ENCODE data around the gene WIPF3. TPM values are rescaled to one million over a fixed set of nuclear protein-coding genes. Genes with fewer than 3 reads are reported as not detected.

Gene WIPF3
- total RNA-seq, 2 donors from 2014 or later, result 3.0 to 85.9 TPM

DNA sequence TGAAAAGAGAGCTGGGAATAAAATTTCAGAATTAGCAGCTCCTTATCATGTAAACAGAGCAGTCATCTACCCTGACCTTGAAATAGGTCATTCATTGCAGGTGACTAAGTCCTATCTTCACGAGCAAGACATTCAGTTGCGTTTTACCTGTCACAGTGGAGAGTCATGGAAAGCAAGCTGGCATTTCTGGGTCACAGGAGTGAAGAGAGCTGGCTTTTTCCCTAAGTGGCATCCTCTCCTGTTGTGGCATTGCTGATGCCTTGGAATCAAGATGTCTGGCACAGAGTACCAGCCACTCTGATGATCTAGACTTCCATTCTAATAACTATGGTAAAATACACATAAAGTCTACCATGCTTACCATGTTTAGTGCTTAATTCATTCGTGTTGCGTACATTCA, 112.5 kb downstream of the WIPF3 start:
- Histone ChIP-seq H3K27me3 (replicated peaks; ENCODE audit: insufficient read depth) (no peaks in the 10 kb centered on the region), H3K27ac (no peak overlapping the region), H3K4me3 (no peak overlapping the region), H3K4me1 (replicated peaks) (no peaks in the 10 kb centered on the region), H3K36me3 (no peaks in the 10 kb centered on the region), H3K9me3 (no peaks in the 10 kb centered on the region)
- 86% methylated on average over 4 of the region's 4 CpGs for WGBS
- no peak for DNase-seq (ENCODE audit: low spot score)
- intact Hi-C loops (cut with DNase I), result no loop called here
- TF ChIP-seq, protein P1, sequence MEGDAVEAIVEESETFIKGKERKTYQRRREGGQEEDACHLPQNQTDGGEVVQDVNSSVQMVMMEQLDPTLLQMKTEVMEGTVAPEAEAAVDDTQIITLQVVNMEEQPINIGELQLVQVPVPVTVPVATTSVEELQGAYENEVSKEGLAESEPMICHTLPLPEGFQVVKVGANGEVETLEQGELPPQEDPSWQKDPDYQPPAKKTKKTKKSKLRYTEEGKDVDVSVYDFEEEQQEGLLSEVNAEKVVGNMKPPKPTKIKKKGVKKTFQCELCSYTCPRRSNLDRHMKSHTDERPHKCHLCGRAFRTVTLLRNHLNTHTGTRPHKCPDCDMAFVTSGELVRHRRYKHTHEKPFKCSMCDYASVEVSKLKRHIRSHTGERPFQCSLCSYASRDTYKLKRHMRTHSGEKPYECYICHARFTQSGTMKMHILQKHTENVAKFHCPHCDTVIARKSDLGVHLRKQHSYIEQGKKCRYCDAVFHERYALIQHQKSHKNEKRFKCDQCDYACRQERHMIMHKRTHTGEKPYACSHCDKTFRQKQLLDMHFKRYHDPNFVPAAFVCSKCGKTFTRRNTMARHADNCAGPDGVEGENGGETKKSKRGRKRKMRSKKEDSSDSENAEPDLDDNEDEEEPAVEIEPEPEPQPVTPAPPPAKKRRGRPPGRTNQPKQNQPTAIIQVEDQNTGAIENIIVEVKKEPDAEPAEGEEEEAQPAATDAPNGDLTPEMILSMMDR (IDR thresholded peaks at IDR 0.05), result no peak
- TF ChIP-seq POLR2AphosphoS5 (IDR thresholded peaks at IDR 0.05) (no peak), POLR2A (IDR thresholded peaks at IDR 0.05) (no peak)

DNA sequence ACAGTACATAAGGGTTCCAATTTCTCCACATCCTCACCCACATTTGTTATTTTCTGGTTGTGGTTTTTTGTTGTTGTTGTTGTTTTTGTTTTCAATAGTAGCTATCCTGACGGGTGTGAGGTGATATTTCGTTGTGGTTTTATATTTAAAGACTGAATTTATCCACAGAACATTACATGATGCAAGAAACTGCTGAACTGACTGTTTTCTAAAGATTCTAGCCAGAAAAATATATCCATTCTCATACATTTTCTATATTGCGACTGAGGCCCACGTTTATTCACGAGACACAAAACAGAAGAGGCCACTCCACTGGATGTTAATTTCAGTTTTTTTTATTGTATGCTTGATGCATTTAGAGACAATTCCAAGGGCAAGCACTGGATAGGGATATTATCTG, 113.5 kb downstream of the WIPF3 start:
- Histone ChIP-seq H3K27ac (no peak overlapping the region), H3K9me3 (no peaks in the 10 kb centered on the region), H3K36me3 (no peaks in the 10 kb centered on the region), H3K4me3 (no peak overlapping the region), H3K27me3 (replicated peaks; ENCODE audit: insufficient read depth) (no peaks in the 10 kb centered on the region), H3K4me1 (replicated peaks) (no peaks in the 10 kb centered on the region)
- intact Hi-C loops (cut with DNase I), result loop anchor here (5.0 to 10.0 kb wide), 3 partner anchors 42 to 285 kb away; no protein-coding TSS in a partner anchor
- no peak for DNase-seq (ENCODE audit: low spot score)
- TF ChIP-seq POLR2AphosphoS5 (IDR thresholded peaks at IDR 0.05), result no peak
- 92% methylated on average over 5 of the region's 5 CpGs for WGBS

DNA sequence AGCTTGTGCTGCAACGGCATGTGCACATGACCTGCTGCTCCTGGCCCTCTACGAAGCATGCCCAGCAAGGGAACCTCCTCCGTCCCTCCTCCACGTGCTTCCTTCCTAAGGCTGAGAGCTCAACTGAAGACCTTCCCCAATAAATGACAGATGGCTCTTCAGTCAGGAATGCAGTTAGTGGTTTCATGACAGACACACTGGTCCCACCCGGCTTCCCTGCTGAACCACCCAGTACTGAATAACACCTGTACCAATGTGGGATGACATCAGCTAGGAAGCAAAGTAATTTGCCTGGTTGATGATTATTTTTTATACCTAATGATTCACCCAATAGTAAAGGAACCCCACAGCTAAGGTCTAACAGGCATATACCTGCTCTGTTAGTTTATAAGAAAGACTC, 114.2 kb downstream of the WIPF3 start:
- H3K4me3 ChIP-seq, result no peak overlapping the region
- no peaks in the 10 kb centered on the region for H3K4me1 ChIP-seq (replicated peaks)
- H3K27me3 ChIP-seq (replicated peaks; ENCODE audit: insufficient read depth), result no peaks in the 10 kb centered on the region
- TF ChIP-seq POLR2AphosphoS5 (IDR thresholded peaks at IDR 0.05), result no peak
- TF ChIP-seq, protein P1 (IDR thresholded peaks at IDR 0.05), result no peak
- TF ChIP-seq POLR2A (IDR thresholded peaks at IDR 0.05), result no peak
- no peaks in the 10 kb centered on the region for H3K36me3 ChIP-seq
- WGBS, result 84% methylated on average over 5 of the region's 5 CpGs
- H3K27ac ChIP-seq, result no peak overlapping the region
- intact Hi-C loops (cut with DNase I), result loop anchor here (5.0 to 10.0 kb wide), 3 partner anchors 43 to 286 kb away; no protein-coding TSS in a partner anchor
- no peak for DNase-seq (ENCODE audit: low spot score)
- no peaks in the 10 kb centered on the region for H3K9me3 ChIP-seq

DNA sequence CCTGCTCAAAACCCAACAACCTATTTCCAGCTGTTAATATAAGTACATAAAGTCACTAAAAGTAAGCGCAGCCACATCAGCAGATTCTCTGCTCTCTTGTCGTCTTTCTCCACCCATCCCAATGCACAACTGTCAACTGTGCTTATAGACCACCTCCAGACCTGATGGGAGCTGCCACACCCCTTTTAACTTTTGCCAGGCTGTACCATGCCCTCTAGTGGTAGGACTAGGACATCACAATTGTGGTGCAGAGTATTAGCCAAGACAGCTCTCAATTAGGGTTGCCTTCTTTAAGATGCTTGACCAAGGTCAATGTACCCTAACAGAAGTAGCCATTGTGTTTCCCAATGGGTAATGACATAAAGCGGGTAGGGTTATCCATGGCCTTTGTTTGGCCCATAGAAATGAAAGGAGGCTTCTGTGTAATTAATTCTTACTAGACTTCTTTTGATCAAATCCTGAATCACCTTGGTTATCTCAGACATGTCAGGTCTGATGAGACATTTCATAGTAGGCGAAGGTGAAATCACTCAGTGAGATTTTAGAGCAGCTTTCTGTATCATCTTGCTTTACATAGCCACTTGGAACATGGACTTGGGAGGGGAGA, 115.2 kb downstream of the WIPF3 start:
- peak; percentile 39 for DNase-seq (ENCODE audit: low spot score)
- H3K9me3 ChIP-seq, result no peaks in the 10 kb centered on the region
- no peaks in the 10 kb centered on the region for H3K36me3 ChIP-seq

DNA sequence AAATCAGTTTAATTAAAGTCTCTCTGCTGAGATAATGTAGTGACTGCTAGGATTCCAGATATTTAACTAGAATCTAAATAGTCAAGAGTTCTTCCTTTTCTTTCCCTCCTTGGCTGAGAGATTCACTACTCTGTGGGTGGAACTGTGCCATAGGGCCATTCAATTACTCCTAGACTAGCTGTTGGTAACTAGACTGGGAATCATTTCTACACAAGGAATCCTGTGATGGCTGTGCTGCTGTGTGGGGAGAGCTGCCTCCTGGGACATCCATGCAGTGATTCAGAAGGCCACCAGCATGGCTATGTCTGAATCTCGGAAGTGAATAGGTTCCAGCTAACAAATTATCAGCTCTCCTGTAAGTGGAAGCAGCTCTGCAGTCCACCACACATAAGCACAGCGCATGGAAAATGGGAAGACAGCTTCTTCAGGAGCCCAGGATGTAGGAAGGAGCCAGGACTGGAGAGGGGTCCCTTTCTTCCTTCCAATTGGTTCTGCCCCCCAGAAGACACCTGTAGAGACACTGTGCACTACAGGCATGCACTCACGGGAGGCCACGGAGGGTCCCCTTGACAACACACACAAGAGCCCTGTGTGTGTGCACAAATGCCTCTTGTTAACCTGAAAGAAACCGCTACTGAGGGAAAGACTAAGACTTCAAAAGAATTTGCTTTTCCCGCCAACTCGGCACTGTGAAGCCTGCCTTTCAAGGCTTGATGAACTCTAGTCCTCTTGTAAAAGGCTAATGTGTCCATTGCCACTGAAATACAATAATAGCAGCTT, 116.8 kb downstream of the WIPF3 start:
- H3K4me3 ChIP-seq, result no peak overlapping the region
- WGBS, result 84% methylated on average over 7 of the region's 7 CpGs
- H3K9me3 ChIP-seq, result no peaks in the 10 kb centered on the region
- no peak overlapping the region for H3K27ac ChIP-seq
- no peaks in the 10 kb centered on the region for H3K4me1 ChIP-seq (replicated peaks)
- TF ChIP-seq, protein P1 (IDR thresholded peaks at IDR 0.05), result no peak
- TF ChIP-seq POLR2A (IDR thresholded peaks at IDR 0.05), result no peak
- TF ChIP-seq POLR2AphosphoS5 (IDR thresholded peaks at IDR 0.05), result no peak
- intact Hi-C loops (cut with DNase I), result loop anchor here (5.0 to 10.0 kb wide), 3 partner anchors 46 to 288 kb away; no protein-coding TSS in a partner anchor
- H3K27me3 ChIP-seq (replicated peaks; ENCODE audit: insufficient read depth), result no peaks in the 10 kb centered on the region
- H3K36me3 ChIP-seq, result no peaks in the 10 kb centered on the region
- no peak for DNase-seq (ENCODE audit: low spot score)

More for the DNA sequence above, 115.2 kb downstream of the WIPF3 start:
- WGBS, result 44% methylated on average over 4 of the region's 4 CpGs
- Histone ChIP-seq H3K4me1 (replicated peaks) (no peaks in the 10 kb centered on the region), H3K27ac (no peak overlapping the region), H3K27me3 (replicated peaks; ENCODE audit: insufficient read depth) (no peaks in the 10 kb centered on the region), H3K4me3 (no peak overlapping the region)
- TF ChIP-seq POLR2A (IDR thresholded peaks at IDR 0.05) (no peak), POLR2AphosphoS5 (IDR thresholded peaks at IDR 0.05) (peak; percentile 33)
- TF ChIP-seq, protein P1 (IDR thresholded peaks at IDR 0.05), result peak; percentile 75 to 93 (median 81)
- intact Hi-C loops (cut with DNase I), result loop anchor here (5.0 to 10.0 kb wide), 3 partner anchors 44 to 287 kb away; no protein-coding TSS in a partner anchor
